Esophagus squamous epithelium (tissue), 4 donors: ENCODE data around the gene PAK6.

Experiments
- POLR2A ChIP-seq, 4 donors: fragments of 450-650 bp; IDR thresholded peaks; one replicate each; pipeline ENCODE4 v1.6.1; 2017; ENCODE audit warnings: antibody characterized with exemption in 4 of 4, mild to moderate bottlenecking in 4 of 4, moderate library complexity in 3 of 4
- TF ChIP-seq, protein P1 (sequence below), 6 experiments: fragments of 450-650 bp in 4 of 6; fragments of 200-600 bp in 2 of 6; sonication (generic) in 2 of 6; IDR thresholded peaks; one replicate each; pipeline ENCODE4 v1.5.1; 2016 to 2019; ENCODE audit warnings: antibody characterized with exemption in 6 of 6, mild to moderate bottlenecking in 4 of 6, moderate library complexity in 4 of 6

DNA sequence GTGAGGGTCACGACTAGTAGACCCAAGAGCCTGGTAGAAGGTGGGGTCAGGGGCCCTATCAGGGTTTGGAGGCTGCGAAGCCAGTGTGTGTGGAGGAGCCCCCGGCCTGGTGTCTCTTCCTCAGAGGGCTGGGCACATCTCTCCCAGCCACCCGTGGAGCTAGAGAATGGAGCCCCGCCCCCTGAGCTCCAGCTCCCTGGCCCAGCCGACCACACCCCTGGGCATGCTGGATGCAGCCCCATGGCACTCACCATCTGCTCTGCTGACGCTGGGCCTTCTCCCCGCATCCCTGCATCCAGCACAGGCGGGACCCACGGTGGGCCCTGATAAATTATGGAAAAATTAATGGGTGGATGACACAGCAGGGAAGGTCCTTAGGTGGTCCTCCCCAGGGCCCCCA, 26.5 kb downstream of the PAK6 start:
- no peak for TF ChIP-seq POLR2A (IDR thresholded peaks at IDR 0.05)
- TF ChIP-seq, protein P1, sequence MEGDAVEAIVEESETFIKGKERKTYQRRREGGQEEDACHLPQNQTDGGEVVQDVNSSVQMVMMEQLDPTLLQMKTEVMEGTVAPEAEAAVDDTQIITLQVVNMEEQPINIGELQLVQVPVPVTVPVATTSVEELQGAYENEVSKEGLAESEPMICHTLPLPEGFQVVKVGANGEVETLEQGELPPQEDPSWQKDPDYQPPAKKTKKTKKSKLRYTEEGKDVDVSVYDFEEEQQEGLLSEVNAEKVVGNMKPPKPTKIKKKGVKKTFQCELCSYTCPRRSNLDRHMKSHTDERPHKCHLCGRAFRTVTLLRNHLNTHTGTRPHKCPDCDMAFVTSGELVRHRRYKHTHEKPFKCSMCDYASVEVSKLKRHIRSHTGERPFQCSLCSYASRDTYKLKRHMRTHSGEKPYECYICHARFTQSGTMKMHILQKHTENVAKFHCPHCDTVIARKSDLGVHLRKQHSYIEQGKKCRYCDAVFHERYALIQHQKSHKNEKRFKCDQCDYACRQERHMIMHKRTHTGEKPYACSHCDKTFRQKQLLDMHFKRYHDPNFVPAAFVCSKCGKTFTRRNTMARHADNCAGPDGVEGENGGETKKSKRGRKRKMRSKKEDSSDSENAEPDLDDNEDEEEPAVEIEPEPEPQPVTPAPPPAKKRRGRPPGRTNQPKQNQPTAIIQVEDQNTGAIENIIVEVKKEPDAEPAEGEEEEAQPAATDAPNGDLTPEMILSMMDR (IDR thresholded peaks at IDR 0.05): no peak
